Muscle of back (tissue), 11 donors: ENCODE results near the gene PLEKHN1. TPM values are rescaled to one million over a fixed set of nuclear protein-coding genes. Genes with fewer than 3 reads are reported as not detected.

ENCODE experiments used
- DNase-seq, 3 donors: peaks; one replicate each; pipeline versions ENCODE4 v3.0.0 to v3.0.0-alpha.2; 2013
- polyA plus RNA-seq, 10 donors: library from polyadenylated mRNA; unstranded; fragments of 120-200 nt; gene quantifications; one replicate each; pipeline ENCODE4 v1.2.1, GENCODE V29; 2013; ENCODE audit not compliant: insufficient read length in 10 of 10

Gene PLEKHN1
- polyA plus RNA-seq, 10 donors, result 0.10 to 1.3 (median 0.25) TPM; not detected in 5

- peak; percentile 54 to 83 (median 59) for DNase-seq
Measured at GRCh38 chr1:960363-961131, 5.7 kb upstream of the PLEKHN1 start, which contains the start of gene KLHL17. Gene KLHL17 (plus strand): TSS chr1:960584. CDS start chr1:960694, 110 bp downstream.

GRCh38 chr1:961132-961669 is 5.1 kb upstream of the PLEKHN1 start:
- DNase-seq, result peak in 1 of 3 donors; percentile 32

GRCh38 chr1:962381-963300 is 3.6 kb upstream of the PLEKHN1 start:
- no peak for DNase-seq

GRCh38 chr1:963301-963651 is 3.0 kb upstream of the PLEKHN1 start:
- no peak for DNase-seq

- no peak for DNase-seq
Measured at GRCh38 chr1:963746-964525, 2.3 kb upstream of the PLEKHN1 start.

GRCh38 chr1:964691-965525 is 1.4 kb upstream of the PLEKHN1 start:
- DNase-seq, result no peak

- DNase-seq, result no peak
Measured at GRCh38 chr1:965526-966134, 652 bp upstream of the PLEKHN1 start.

GRCh38 chr1:966704-967300 is 520 bp downstream of the PLEKHN1 start:
- DNase-seq, result peak in 1 of 3 donors; percentile 57

- no peak for DNase-seq
Measured at GRCh38 chr1:967466-968343, 1.4 kb downstream of the PLEKHN1 start.

- no peak for DNase-seq
Measured at GRCh38 chr1:969260-969855, 3.1 kb downstream of the PLEKHN1 start.

GRCh38 chr1:970242-970972 is 4.1 kb downstream of the PLEKHN1 start:
- no peak for DNase-seq

- DNase-seq, result no peak
Measured at GRCh38 chr1:970973-971730, 4.9 kb downstream of the PLEKHN1 start.

GRCh38 chr1:971751-972506 is 5.6 kb downstream of the PLEKHN1 start:
- DNase-seq, result no peak

GRCh38 chr1:972726-973458 is 6.6 kb downstream of the PLEKHN1 start:
- no peak for DNase-seq
